ENCODE measurements around the gene WASF1. TPM values are rescaled to one million over a fixed set of nuclear protein-coding genes. Genes with fewer than 3 reads are reported as not detected.

Gene WASF1
- total and polyA plus RNA-seq, 4 donors: 1.9 to 4.6 (median 3.3) TPM

- WGBS, 2 donors: 79 to 86% methylated on average over 5 of the region's 5 CpGs
- Histone ChIP-seq H3K36me3 (ENCODE audit: control insufficient read depth in 4 of 4, insufficient read depth in 4 of 4, low read length in 4 of 4) (no peaks in the 10 kb centered on the region), H3K9me3 (ENCODE audit: control insufficient read depth in 4 of 4, insufficient read depth in 3 of 4, low read length in 3 of 4) (no peaks in the 10 kb centered on the region), H3K27ac (ENCODE audit: low read depth in 1 of 2, low read length in 1 of 2) (no peak overlapping the region), H3K4me1 (ENCODE audit: control insufficient read depth in 5 of 5, insufficient read depth in 5 of 5, low read length in 5 of 5) (peaks cover 0 to 2% (median 0%) of the 10 kb centered on the region in 5 donors), H3K27me3 (ENCODE audit: control insufficient read depth in 3 of 3, insufficient read depth in 3 of 3, low read length in 2 of 3) (peaks cover 0 to 6% (median 5%) of the 10 kb centered on the region in 3 donors), H3K4me3 (no peak overlapping the region), H3K9ac (ENCODE audit: insufficient read depth in 1 of 2, low read length in 2 of 2) (no peak overlapping the region)
- ATAC-seq (ENCODE audit: insufficient read depth, low FRiP score) (no peak), DNase-seq (no peak)
- no peak for TF ChIP-seq CTCF (IDR thresholded peaks at IDR 0.05; ENCODE audit: control extremely low read depth, extremely low read depth)
Measured at GRCh38 chr6:110064744-110065524, 114.5 kb downstream of the WASF1 start.

- Histone ChIP-seq H3K36me3 (ENCODE audit: control insufficient read depth in 4 of 4, insufficient read depth in 4 of 4, low read length in 4 of 4) (no peaks in the 10 kb centered on the region), H3K27ac (ENCODE audit: low read depth in 1 of 2, low read length in 1 of 2) (no peak overlapping the region), H3K9ac (ENCODE audit: insufficient read depth in 1 of 2, low read length in 2 of 2) (no peak overlapping the region), H3K4me1 (ENCODE audit: control insufficient read depth in 5 of 5, insufficient read depth in 5 of 5, low read length in 5 of 5) (peaks cover 0 to 2% (median 0%) of the 10 kb centered on the region in 5 donors), H3K4me3 (no peak overlapping the region), H3K9me3 (ENCODE audit: control insufficient read depth in 4 of 4, insufficient read depth in 3 of 4, low read length in 3 of 4) (no peaks in the 10 kb centered on the region), H3K27me3 (ENCODE audit: control insufficient read depth in 3 of 3, insufficient read depth in 3 of 3, low read length in 2 of 3) (peaks cover 0 to 8% (median 5%) of the 10 kb centered on the region in 3 donors)
- no peak for TF ChIP-seq CTCF (IDR thresholded peaks at IDR 0.05; ENCODE audit: control extremely low read depth, extremely low read depth)
- DNase-seq: no peak
- 77 to 79% methylated on average over 6 of the region's 6 CpGs for WGBS, 2 donors
- ATAC-seq (ENCODE audit: insufficient read depth, low FRiP score): no peak
Measured at GRCh38 chr6:110063594-110064263, 115.7 kb downstream of the WASF1 start.

- TF ChIP-seq CTCF (IDR thresholded peaks at IDR 0.05; ENCODE audit: control extremely low read depth, extremely low read depth): no peak
- Histone ChIP-seq H3K4me1 (ENCODE audit: control insufficient read depth in 5 of 5, insufficient read depth in 5 of 5, low read length in 5 of 5) (no peaks in the 10 kb centered on the region), H3K27ac (ENCODE audit: low read depth in 1 of 2, low read length in 1 of 2) (no peak overlapping the region), H3K27me3 (ENCODE audit: control insufficient read depth in 3 of 3, insufficient read depth in 3 of 3, low read length in 2 of 3) (peaks cover 0 to 4% (median 0%) of the 10 kb centered on the region in 3 donors), H3K9ac (ENCODE audit: insufficient read depth in 1 of 2, low read length in 2 of 2) (no peak overlapping the region), H3K9me3 (ENCODE audit: control insufficient read depth in 4 of 4, insufficient read depth in 3 of 4, low read length in 3 of 4) (no peaks in the 10 kb centered on the region), H3K4me3 (no peak overlapping the region), H3K36me3 (ENCODE audit: control insufficient read depth in 4 of 4, insufficient read depth in 4 of 4, low read length in 4 of 4) (no peaks in the 10 kb centered on the region)
- peak in 2 of 3 donors; percentile 11 to 28 for DNase-seq
- WGBS, 2 donors: 48 to 54% methylated on average over 3 of the region's 3 CpGs
- ATAC-seq (ENCODE audit: insufficient read depth, low FRiP score): no peak
Measured at GRCh38 chr6:110055387-110055735, 124.1 kb downstream of the WASF1 start.
